HCT116 (cell line): ENCODE data around the gene SH3RF2. TPM values are rescaled to one million over a fixed set of nuclear protein-coding genes. Genes with fewer than 3 reads are reported as not detected.

Experiments used
- ATAC-seq: fragments of 200-7000 bp; cut with Tn5 transposase; 2 replicates; pipeline ENCODE4 v1.9.1; 2020; ENCODE audit warnings: mild to moderate bottlenecking, moderate library complexity
- BruUV-seq: library from RNA; stranded (reverse); fragments of 400-500 nt; replicated peaks from 2 replicates; lab custom pipeline; 2021; lab: Mats Ljungman, UMichigan
- CTCF ChIA-PET: fragments of 300-600 bp; sonication (Branson Sonifier 250); formaldehyde crosslinking; loops from one replicate; lab custom pipeline; 2021; ENCODE audit warnings: antibody characterized with exemption; lab: Charles Lee
- POLR2A ChIA-PET: fragments of 300-600, 350-600 bp; sonication (Branson Sonifier 250); formaldehyde crosslinking; loops from one replicate; lab custom pipeline; 2021; ENCODE audit warnings: antibody characterized with exemption; lab: Charles Lee
- RAD21 ChIA-PET, 2 experiments: fragments of 300-600 bp; sonication (Branson Sonifier 250); formaldehyde crosslinking; loops; one replicate each; lab custom pipeline; 2023; ENCODE audit warnings: low total read pairs in 2 of 2; ENCODE audit not compliant: uncharacterized antibody in 2 of 2, unreplicated experiment in 2 of 2, low non-redundant PET in 1 of 2; lab: Charles Lee
- DNase-seq: peaks from one replicate; pipeline ENCODE4 v3.0.0-alpha.2; 2010; ENCODE audit warnings: low read depth, low spot score
- H2AFZ ChIP-seq: fragments of 200-600 bp; shearing (Covaris generic), sonication (generic); 2 replicates; pipeline ENCODE4 v1.6.1; 2017; ENCODE audit warnings: low read depth, mixed run types, mixed read lengths, antibody characterized with exemption, low read length; ENCODE audit not compliant: poor library complexity, severe bottlenecking
- H3K27ac ChIP-seq: 2 replicates; pipeline ENCODE4 v1.5.1; 2012; ENCODE audit warnings: low read depth, low read length
- H3K27me3 ChIP-seq: fragments of 200-600 bp; sonication (generic); 2 replicates; pipeline ENCODE4 v1.6.1; 2016; ENCODE audit warnings: mixed run types, low read length, mixed read lengths; ENCODE audit not compliant: insufficient read depth
- H3K36me3 ChIP-seq, 2 experiments: fragments of 200-500 bp in 1 of 2; fragments of 200-600 bp in 1 of 2; sonication (Bioruptor generic) in 1 of 2; sonication (generic) in 1 of 2; 2 replicates each; pipeline versions ENCODE4 v1.5.1 to v1.6.1; 2014 to 2016; ENCODE audit warnings: low read length in 2 of 2, inconsistent platforms in 1 of 2, mixed read lengths in 1 of 2, mixed run types in 1 of 2; ENCODE audit not compliant: insufficient read depth in 2 of 2, control insufficient read depth in 1 of 2
- H3K4me1 ChIP-seq, 2 experiments: fragments of 200-600 bp in 1 of 2; sonication (generic) in 1 of 2; 2 replicates each; pipeline versions ENCODE4 v1.5.1 to v1.6.1; 2012 to 2017; ENCODE audit warnings: low read length in 2 of 2, inconsistent platforms in 1 of 2, mild to moderate bottlenecking in 1 of 2, mixed read lengths in 1 of 2, mixed run types in 1 of 2, moderate library complexity in 1 of 2; ENCODE audit not compliant: insufficient read depth in 2 of 2, control insufficient read depth in 1 of 2
- H3K4me2 ChIP-seq: fragments of 200-600 bp; sonication (generic); 2 replicates; pipeline ENCODE4 v1.6.1; 2017; ENCODE audit warnings: mixed run types, low read length, mixed read lengths
- H3K4me3 ChIP-seq, 2 experiments: fragments of 200-600 bp in 1 of 2; sonication (generic) in 1 of 2; replicated peaks in 1 of 2; 2 replicates each; pipeline ENCODE4 v1.5.1; 2011 to 2016; ENCODE audit warnings: low read length in 2 of 2, control low read depth in 1 of 2, low read depth in 1 of 2, mild to moderate bottlenecking in 1 of 2, mixed read lengths in 1 of 2, mixed run types in 1 of 2
- H3K79me2 ChIP-seq: fragments of 200-600 bp; sonication (generic); 2 replicates; pipeline ENCODE4 v1.6.1; 2017; ENCODE audit warnings: mild to moderate bottlenecking, mixed run types, low read length, moderate library complexity, mixed read lengths; ENCODE audit not compliant: insufficient read depth
- H3K9ac ChIP-seq: fragments of 200-600 bp; sonication (generic); 2 replicates; pipeline ENCODE4 v1.6.1; 2016; ENCODE audit warnings: low read length, mixed read lengths
- H3K9me2 ChIP-seq: fragments of 200-600 bp; sonication (generic), shearing (Covaris generic); 2 replicates; pipeline ENCODE4 v1.6.1; 2017; ENCODE audit warnings: mixed run types, mild to moderate bottlenecking, moderate library complexity; ENCODE audit not compliant: insufficient read depth
- H3K9me3 ChIP-seq, 2 experiments: fragments of 200-500 bp in 1 of 2; fragments of 200-600 bp in 1 of 2; sonication (Bioruptor generic) in 1 of 2; sonication (generic) in 1 of 2; 2 replicates each; pipeline ENCODE4 v1.6.1; 2014 to 2017; ENCODE audit warnings: low read length in 2 of 2, mixed read lengths in 2 of 2, inconsistent platforms in 1 of 2, low read depth in 1 of 2, mild to moderate bottlenecking in 1 of 2, mixed run types in 1 of 2, moderate library complexity in 1 of 2; ENCODE audit not compliant: control insufficient read depth in 1 of 2, insufficient read depth in 1 of 2
- H4K20me1 ChIP-seq: fragments of 200-600 bp; sonication (generic), shearing (Covaris generic); 2 replicates; pipeline ENCODE4 v1.6.1; 2017; ENCODE audit warnings: mixed run types, mild to moderate bottlenecking, moderate library complexity; ENCODE audit not compliant: insufficient read depth
- ATF3 ChIP-seq: IDR thresholded peaks from 2 replicates; pipeline ENCODE4 v1.6.1; 2012
- CTCF ChIP-seq, 3 experiments: fragments of 200-600 bp in 1 of 3; sonication (generic) in 1 of 3; IDR thresholded peaks in 2 of 3; conservative IDR thresholded peaks in 1 of 3; 2 replicates each; pipeline ENCODE4 v1.5.1; 2012 to 2017; ENCODE audit warnings: low read depth in 2 of 3, low read length in 2 of 3, antibody characterized with exemption in 1 of 3, borderline replicate concordance in 1 of 3, control low read depth in 1 of 3, mild to moderate bottlenecking in 1 of 3, mixed read lengths in 1 of 3, mixed run types in 1 of 3, moderate library complexity in 1 of 3; ENCODE audit not compliant: insufficient read depth in 1 of 3
- EGR1 ChIP-seq: IDR thresholded peaks from 2 replicates; pipeline ENCODE4 v1.6.1; 2012; ENCODE audit warnings: low read depth
- EZH2 ChIP-seq: fragments of 200-600 bp; sonication (generic); IDR thresholded peaks from 2 replicates; pipeline ENCODE4 v1.6.1; 2017; ENCODE audit warnings: antibody characterized with exemption, mixed run types
- JUND ChIP-seq: IDR thresholded peaks from 2 replicates; pipeline ENCODE4 v1.6.1; 2012
- MAX ChIP-seq: IDR thresholded peaks from 2 replicates; pipeline ENCODE4 v1.6.1; 2012
- POLR2AphosphoS5 ChIP-seq: IDR thresholded peaks from 2 replicates; pipeline ENCODE4 v1.6.1; 2011; ENCODE audit warnings: mild to moderate bottlenecking, low read depth, low read length, moderate library complexity
- RAD21 ChIP-seq: IDR thresholded peaks from 2 replicates; pipeline ENCODE4 v1.6.1; 2012; ENCODE audit warnings: low read depth, mild to moderate bottlenecking
- SRF ChIP-seq: IDR thresholded peaks from 2 replicates; pipeline ENCODE4 v1.6.1; 2012; ENCODE audit warnings: low read depth
- TCF7L2 ChIP-seq: IDR thresholded peaks from 2 replicates; pipeline ENCODE4 v1.7.0; 2011; ENCODE audit warnings: borderline replicate concordance, inconsistent platforms; ENCODE audit not compliant: insufficient read depth, insufficient read length; ENCODE audit errors: extremely low read depth
- ZBTB33 ChIP-seq: IDR thresholded peaks from 2 replicates; pipeline ENCODE4 v1.6.1; 2011; ENCODE audit warnings: mild to moderate bottlenecking, low read length, moderate library complexity; ENCODE audit not compliant: insufficient replicate concordance; ENCODE audit errors: extremely low read depth
- intact Hi-C: fragments of 100-400 bp; cut with micrococcal nuclease; formaldehyde crosslinking; loops from 2 replicates; pipeline ENCODE4 v1.10.0; 2022
- total RNA-seq: library from RNA; stranded (reverse); gene quantifications from one replicate; pipeline ENCODE4 v1.2.1, GENCODE V29; 2021; ENCODE audit not compliant: unreplicated experiment

SH3RF2 gene
- total RNA-seq, 1 experiment from 2014 or later: 14.3 TPM

GRCh38 chr5:145904743-145905142 is 31.6 kb upstream of the SH3RF2 start (continued):
- TF ChIP-seq ATF3 (no peak), SRF (no peak), JUND (no peak), ZBTB33 (no peak), MAX (no peak), EZH2 (no peak), EGR1 (no peak), TCF7L2 (no peak), POLR2AphosphoS5 (no peak), RAD21 (no peak)

- no peak overlapping the region for H3K4me2 ChIP-seq
- H4K20me1 ChIP-seq: no peaks in the 10 kb centered on the region
- POLR2A ChIA-PET: no interaction called here
- no peak overlapping the region for H3K27ac ChIP-seq
- H3K27me3 ChIP-seq: no peaks in the 10 kb centered on the region
- BruUV-seq: no TSS peak
- H3K9me2 ChIP-seq: no peaks in the 10 kb centered on the region
- no peak for TF ChIP-seq ATF3
- TF ChIP-seq RAD21: no peak
- no peak for TF ChIP-seq CTCF (IDR thresholded peaks at IDR 0.05 in 2 of 3, conservative IDR thresholded peaks at IDR 0.05 in 1 of 3; ENCODE audit: borderline replicate concordance in 1 of 3, insufficient read depth in 1 of 3, low read depth in 2 of 3, low read length in 2 of 3)
- CTCF ChIA-PET: no interaction called here
- no peaks in the 10 kb centered on the region for H3K79me2 ChIP-seq
- no peak overlapping the region for H2AFZ ChIP-seq
- H3K9me3 ChIP-seq: no peaks in the 10 kb centered on the region
- RAD21 ChIA-PET: no interaction called here
- ATAC-seq (no peak), DNase-seq (no peak)
- no peaks in the 10 kb centered on the region for H3K36me3 ChIP-seq
- H3K4me3 ChIP-seq: no peak overlapping the region
- no peaks in the 10 kb centered on the region for H3K4me1 ChIP-seq
- H3K9ac ChIP-seq: no peak overlapping the region
- intact Hi-C loops: loop anchor here (5.0 kb wide), 1 partner anchor 76 kb away; no protein-coding TSS in a partner anchor
These were observed 30.0 kb upstream of the SH3RF2 start for GRCh38 chr5:145906401-145906800.
